NCI-H345 treated with DMSO at 0.1 percent for 48 hours (cell line): Measurements from ENCODE around the gene MGAT4D.
"Not testable (repeated sequence)": the region's sequence is repeated elsewhere in the genome, so short reads cannot be mapped to it uniquely, and the experiment has no call there.

ENCODE experiments used
- DNase-seq: peaks from one replicate; lab custom pipeline; 2025; ENCODE audit not compliant: unreplicated experiment; lab: John Stamatoyannopoulos, UW

MGAT4D gene

DNA sequence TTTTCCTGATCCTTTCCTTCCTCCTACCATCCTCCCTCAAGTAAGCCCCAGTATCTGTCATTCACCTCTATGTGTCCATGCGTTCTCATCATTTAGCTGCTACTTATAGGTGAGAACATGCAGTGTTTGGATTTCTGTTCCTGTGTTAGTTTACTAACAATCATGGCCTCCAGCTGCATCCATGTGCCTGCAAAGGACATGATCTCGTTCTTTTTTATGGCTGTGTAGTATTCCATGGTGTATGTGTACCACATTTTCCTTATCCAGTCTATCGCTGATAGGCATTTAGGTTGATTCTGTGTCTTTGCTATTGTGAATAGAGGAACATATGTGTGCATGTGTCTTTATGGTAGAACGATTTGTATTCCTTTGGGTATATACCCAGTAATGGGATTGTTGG, 53.7 kb downstream of the MGAT4D start:
- DNase-seq, result not testable (repeated sequence)

DNA sequence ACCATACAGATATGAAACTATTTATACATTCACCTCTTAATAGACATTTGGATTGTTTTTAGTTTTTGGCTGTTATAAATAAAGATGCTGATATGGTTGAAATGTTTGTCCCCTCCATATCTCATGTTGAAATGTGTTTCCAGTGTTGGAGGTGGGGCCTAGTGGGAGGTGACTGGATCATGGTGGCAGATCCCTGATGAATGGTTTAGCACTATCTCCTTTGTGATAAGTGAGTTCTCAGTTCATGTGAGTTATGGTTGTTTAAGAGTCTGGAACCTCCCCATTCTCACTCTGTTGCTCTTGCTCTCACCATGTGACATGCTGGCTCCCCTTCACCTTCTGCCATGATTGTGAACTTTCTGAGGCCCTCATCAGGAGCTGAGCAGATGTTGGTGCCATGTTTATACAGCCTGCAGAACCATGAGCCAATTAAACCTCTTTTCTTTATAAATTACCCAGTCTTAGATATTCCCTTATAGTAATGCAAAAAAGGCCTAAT, 58.4 kb downstream of the MGAT4D start:
- DNase-seq, result no peak

- no peak for DNase-seq
Measured at GRCh38 chr4:140427919-140428471, 70.1 kb downstream of the MGAT4D start.

DNA sequence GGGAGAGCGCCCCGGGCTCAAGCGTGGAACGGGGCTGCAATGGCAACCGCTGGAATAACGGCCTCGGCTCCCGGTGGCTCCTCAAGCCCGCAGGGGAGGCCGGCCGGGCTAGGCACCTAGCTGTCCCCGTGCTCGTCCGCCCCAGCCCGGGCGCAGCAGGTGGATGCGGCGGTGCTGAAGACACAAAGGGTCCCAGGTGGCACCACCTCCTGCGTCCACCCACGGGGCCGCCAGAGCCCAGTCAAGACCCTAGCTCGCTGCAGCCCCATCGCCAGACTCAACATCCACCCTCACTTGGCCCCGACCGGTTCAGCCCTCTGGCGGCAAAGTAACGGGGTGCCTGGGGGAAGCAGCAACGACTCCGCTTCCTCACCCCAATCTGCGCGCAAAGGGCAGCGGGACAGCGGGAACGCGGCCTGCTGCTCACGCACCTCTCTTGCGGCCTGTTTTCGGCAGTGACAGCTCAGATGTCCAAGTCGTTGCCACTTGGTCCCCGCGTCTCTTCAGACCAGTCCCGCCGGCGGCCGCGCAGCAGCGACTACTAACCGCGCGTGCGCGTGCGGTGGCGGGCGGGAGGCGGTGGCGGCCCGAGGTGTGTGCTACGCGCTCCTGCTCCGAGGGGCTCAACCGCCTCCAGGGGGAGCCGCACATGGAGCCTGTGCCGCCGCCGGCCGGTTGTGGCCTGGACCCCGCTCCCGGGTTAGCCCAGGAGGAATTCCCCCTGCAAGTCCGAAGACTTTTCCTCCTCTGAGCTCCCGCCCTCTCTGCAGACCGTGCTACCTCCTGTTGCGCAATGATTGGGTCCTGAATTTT, 70.8 kb downstream of the MGAT4D start, which contains the start of gene CLGN:
Gene CLGN (minus strand): TSS at position 543 of the 813 bp plus-strand sequence. CDS start 14,570 bp downstream, outside the sequence.
- peak; percentile 62 for DNase-seq

DNA sequence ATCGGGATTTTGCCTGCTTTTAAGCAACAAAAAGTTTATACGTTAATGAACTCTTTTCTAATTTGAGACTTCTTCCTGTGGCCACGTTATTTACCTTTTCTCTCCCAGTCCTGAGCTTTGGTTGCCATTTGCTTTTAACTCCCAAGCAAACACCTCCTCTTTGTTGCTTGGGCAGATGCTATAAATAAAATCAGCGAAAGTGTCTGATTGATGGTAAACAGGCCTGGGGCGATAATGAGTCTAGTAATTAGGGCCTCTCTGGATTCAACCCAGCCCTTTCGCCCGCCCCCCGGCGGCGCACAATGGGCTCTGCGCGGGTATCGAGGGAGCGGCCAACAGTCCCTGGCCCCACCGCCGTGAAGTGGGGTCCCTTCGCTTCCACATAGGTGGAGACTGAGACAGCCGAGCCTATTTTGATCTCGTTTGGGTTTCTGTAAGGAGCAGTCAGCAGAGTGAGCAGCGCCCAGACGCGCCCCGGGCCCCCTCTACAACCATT, 71.4 kb downstream of the MGAT4D start:
- peak; percentile 38 for DNase-seq

DNA sequence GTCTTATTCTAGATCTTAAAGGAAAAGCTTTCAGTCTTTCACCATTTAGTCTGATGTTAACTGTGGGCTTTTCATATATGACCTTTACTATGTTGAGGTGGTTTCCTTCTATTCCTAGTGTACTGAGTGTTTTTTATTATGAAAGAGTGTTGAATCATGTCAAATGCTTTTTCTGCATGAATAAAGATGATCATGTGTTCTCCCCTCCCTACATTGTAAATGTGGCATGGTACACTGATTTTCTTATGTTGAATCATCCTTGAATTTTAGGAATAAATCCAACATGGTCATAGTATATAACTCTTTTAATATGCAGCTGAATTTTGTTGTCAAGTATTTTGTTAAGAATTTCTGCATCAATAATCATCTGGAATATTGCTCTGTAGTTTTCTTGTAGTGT, 75.0 kb downstream of the MGAT4D start:
- DNase-seq, result no peak

DNA sequence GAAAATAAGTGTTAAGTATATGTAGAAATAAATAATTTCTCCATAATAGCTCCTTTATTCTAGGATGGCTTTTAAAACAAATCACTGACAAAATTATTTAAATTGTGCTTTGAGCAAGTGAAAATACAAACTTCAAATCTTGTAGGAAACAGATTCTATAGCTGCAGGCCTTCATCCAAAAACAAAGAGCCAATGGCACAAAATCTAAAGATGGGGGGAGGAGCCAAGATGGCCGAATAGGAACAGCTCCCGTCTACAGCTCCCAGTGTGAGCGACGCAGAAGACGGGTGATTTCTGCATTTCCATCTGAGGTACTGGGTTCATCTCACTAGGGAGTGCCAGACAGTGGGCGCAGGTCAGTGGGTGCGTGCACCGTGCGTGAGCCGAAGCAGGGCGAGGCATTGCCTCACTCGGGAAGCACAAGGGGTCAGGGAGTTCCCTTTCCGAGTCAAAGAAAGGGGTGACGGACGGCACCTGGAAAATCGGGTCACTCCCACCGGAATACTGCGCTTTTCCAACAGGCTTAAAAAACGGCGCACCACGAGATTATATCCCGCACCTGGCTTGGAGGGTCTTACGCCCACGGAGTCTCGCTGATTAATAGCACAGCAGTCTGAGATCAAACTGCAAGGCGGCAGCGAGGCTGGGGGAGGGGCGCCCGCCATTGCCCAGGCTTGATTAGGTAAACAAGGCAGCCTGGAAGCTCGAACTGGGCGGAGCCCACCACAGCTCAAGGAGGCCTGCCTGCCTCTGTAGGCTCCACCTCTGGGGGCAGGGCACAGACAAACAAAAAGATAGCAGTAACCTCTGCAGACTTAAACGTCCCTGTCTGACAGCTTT, 84.7 kb downstream of the MGAT4D start:
- not testable (repeated sequence) for DNase-seq

DNA sequence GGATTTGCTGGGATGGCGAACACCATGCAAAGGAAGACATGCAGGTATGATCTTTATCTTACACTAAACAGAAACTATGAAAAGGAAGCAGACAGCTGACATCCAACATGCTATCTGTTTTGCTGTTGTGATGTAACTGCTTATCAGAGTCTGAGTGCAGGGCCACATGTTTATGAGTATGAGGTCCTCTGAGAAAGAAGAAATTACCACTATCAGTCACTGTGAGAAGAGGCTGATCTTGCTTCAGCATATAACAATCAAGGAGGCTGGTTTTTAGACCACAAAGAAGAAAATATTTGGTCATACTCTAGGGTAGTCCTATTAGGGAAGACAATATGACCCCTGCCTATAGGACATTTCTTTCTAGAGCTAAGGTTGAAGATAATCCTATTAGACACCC, 89.1 kb downstream of the MGAT4D start:
- DNase-seq, result no peak

DNA sequence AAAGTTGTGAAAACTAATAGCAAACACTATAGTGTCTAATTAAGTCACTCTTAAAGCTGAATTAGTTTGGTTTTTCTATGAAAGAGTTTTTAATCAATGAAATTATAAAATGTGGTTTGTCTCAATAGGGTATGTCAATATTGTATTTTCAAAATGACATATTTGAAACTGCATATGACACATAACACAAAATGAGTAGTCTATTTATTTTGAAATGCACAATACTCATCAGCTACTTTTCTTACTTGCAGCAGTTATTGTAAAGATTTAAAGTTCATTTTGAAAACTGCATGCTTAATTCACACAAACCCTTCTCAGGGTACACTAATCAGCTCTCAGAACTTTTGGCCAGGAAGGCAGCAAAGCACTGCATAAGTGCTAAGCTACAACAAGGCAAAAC, 91.8 kb downstream of the MGAT4D start:
- no peak for DNase-seq

DNA sequence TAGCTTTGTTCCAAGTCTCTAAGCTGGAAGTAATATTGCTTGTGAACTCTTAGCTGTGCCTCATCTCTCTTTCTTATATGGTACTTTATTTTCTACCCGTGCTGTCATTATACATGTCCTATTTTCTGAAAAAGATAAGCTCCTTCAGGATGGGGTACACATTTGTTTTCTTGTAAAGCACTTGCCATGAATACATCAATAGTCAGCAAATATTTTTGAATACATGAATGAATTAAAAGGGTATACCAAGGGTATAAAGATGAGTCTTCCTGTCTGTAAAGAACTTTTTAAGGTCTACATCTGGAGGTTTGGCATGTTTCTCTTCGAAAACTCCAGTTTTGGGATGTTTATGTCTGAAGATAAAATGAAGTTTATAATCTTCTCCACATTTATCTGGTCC, 98.0 kb downstream of the MGAT4D start:
- DNase-seq, result no peak

GRCh38 chr4:140395668-140396067, 102.4 kb downstream of the MGAT4D start:
- DNase-seq, result no peak
